DND-41 (cell line): ENCODE results near the gene ERC2.

Source experiments
- ATAC-seq: fragments of 200-7000 bp; cut with Tn5 transposase; 3 replicates; pipeline ENCODE4 v1.9.1; 2021; ENCODE audit warnings: low read depth; ENCODE audit not compliant: insufficient read depth
- DNase-seq: peaks from one replicate; pipeline ENCODE4 v3.0.0-alpha.2; 2020
- H2AFZ ChIP-seq: 2 replicates; pipeline ENCODE4 v1.6.0; 2012; ENCODE audit warnings: low read depth, low read length
- H3K27ac ChIP-seq: 2 replicates; pipeline ENCODE4 v1.5.1; 2012; ENCODE audit warnings: low read length, inconsistent platforms
- H3K27me3 ChIP-seq: fragments of 200-600 bp; sonication (generic); 2 replicates; pipeline ENCODE4 v1.6.0; 2012; ENCODE audit warnings: low read length, mild to moderate bottlenecking, inconsistent platforms; ENCODE audit not compliant: insufficient read depth, poor library complexity
- H3K36me3 ChIP-seq: 2 replicates; pipeline ENCODE4 v1.5.1; 2012; ENCODE audit warnings: low read length, inconsistent platforms; ENCODE audit not compliant: insufficient read depth
- H3K4me1 ChIP-seq: 2 replicates; pipeline ENCODE4 v1.5.1; 2012; ENCODE audit warnings: mild to moderate bottlenecking, low read length; ENCODE audit not compliant: insufficient read depth
- H3K4me2 ChIP-seq: 2 replicates; pipeline ENCODE4 v1.6.0; 2012; ENCODE audit warnings: mild to moderate bottlenecking, moderate library complexity, low read length, inconsistent platforms; ENCODE audit not compliant: insufficient read depth
- H3K4me3 ChIP-seq, 2 experiments: fragments of 200-600 bp in 1 of 2; shearing (Covaris generic) in 1 of 2; 2 replicates each; pipeline ENCODE4 v1.5.1; 2012 to 2016; ENCODE audit warnings: inconsistent platforms in 2 of 2, low read length in 2 of 2, mild to moderate bottlenecking in 2 of 2, low read depth in 1 of 2, moderate library complexity in 1 of 2
- H3K79me2 ChIP-seq: 2 replicates; pipeline ENCODE4 v1.6.0; 2012; ENCODE audit warnings: low read length, inconsistent platforms; ENCODE audit not compliant: insufficient read depth
- H3K9ac ChIP-seq: 2 replicates; pipeline ENCODE4 v1.6.0; 2012; ENCODE audit warnings: low read depth, mild to moderate bottlenecking, inconsistent platforms, low read length, moderate library complexity
- H3K9me3 ChIP-seq: 2 replicates; pipeline ENCODE4 v1.5.1; 2012; ENCODE audit warnings: low read length, moderate library complexity, mild to moderate bottlenecking, inconsistent platforms; ENCODE audit not compliant: insufficient read depth, severe bottlenecking
- H4K20me1 ChIP-seq: 2 replicates; pipeline ENCODE4 v1.6.0; 2012; ENCODE audit warnings: low read length; ENCODE audit not compliant: insufficient read depth
- EZH2 ChIP-seq: IDR thresholded peaks from 3 replicates; pipeline ENCODE4 v1.6.1; 2012; ENCODE audit warnings: borderline replicate concordance, low read depth, mild to moderate bottlenecking, moderate library complexity, low read length, inconsistent platforms; ENCODE audit not compliant: severe bottlenecking
- TF ChIP-seq, protein P1 (sequence below): IDR thresholded peaks from 2 replicates; pipeline ENCODE4 v1.5.1; 2012; ENCODE audit warnings: borderline replicate concordance, low read length, moderate library complexity, mild to moderate bottlenecking; ENCODE audit not compliant: poor library complexity, severe bottlenecking; ENCODE audit errors: extremely low read depth

The ERC2 gene

GRCh38 chr3:55486101-55486856 lies 982.0 kb downstream of the ERC2 start:
- ATAC-seq (no peak), DNase-seq (no peak)
- Histone ChIP-seq H2AFZ (no peak overlapping the region), H3K9me3 (no peaks in the 10 kb centered on the region), H3K79me2 (no peaks in the 10 kb centered on the region), H3K4me3 (no peak overlapping the region), H3K4me2 (no peak overlapping the region), H3K4me1 (no peaks in the 10 kb centered on the region), H4K20me1 (no peaks in the 10 kb centered on the region), H3K27ac (no peak overlapping the region), H3K9ac (no peak overlapping the region), H3K27me3 (no peaks in the 10 kb centered on the region), H3K36me3 (no peaks in the 10 kb centered on the region)
- TF ChIP-seq, protein P1, sequence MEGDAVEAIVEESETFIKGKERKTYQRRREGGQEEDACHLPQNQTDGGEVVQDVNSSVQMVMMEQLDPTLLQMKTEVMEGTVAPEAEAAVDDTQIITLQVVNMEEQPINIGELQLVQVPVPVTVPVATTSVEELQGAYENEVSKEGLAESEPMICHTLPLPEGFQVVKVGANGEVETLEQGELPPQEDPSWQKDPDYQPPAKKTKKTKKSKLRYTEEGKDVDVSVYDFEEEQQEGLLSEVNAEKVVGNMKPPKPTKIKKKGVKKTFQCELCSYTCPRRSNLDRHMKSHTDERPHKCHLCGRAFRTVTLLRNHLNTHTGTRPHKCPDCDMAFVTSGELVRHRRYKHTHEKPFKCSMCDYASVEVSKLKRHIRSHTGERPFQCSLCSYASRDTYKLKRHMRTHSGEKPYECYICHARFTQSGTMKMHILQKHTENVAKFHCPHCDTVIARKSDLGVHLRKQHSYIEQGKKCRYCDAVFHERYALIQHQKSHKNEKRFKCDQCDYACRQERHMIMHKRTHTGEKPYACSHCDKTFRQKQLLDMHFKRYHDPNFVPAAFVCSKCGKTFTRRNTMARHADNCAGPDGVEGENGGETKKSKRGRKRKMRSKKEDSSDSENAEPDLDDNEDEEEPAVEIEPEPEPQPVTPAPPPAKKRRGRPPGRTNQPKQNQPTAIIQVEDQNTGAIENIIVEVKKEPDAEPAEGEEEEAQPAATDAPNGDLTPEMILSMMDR, result no peak
- TF ChIP-seq EZH2, result no peak

- Histone ChIP-seq H3K9me3 (no peaks in the 10 kb centered on the region), H3K4me2 (no peak overlapping the region), H3K79me2 (no peaks in the 10 kb centered on the region), H3K27me3 (no peaks in the 10 kb centered on the region), H2AFZ (no peak overlapping the region), H3K36me3 (no peaks in the 10 kb centered on the region), H3K4me1 (no peaks in the 10 kb centered on the region), H3K4me3 (no peak overlapping the region), H4K20me1 (no peaks in the 10 kb centered on the region), H3K9ac (no peak overlapping the region), H3K27ac (no peak overlapping the region)
- ATAC-seq, result no peak; the same call in 2 of the 3 replicates
- DNase-seq, result no peak
- no peak for TF ChIP-seq EZH2
- TF ChIP-seq, protein P1, result peak; percentile 12
These were observed 983.2 kb downstream of the ERC2 start for GRCh38 chr3:55484801-55485791.

- DNase-seq (no peak), ATAC-seq (no peak)
- no peak overlapping the region for H2AFZ ChIP-seq
These were observed 984.0 kb downstream of the ERC2 start for GRCh38 chr3:55484191-55484689.

More at GRCh38 chr3:55484191-55484689, 984.0 kb downstream of the ERC2 start:
- TF ChIP-seq, protein P1, result no peak
- TF ChIP-seq EZH2, result no peak
- H4K20me1 ChIP-seq, result no peaks in the 10 kb centered on the region
- H3K4me3 ChIP-seq, result no peak overlapping the region
- no peaks in the 10 kb centered on the region for H3K79me2 ChIP-seq
- H3K4me1 ChIP-seq, result no peaks in the 10 kb centered on the region
- no peak overlapping the region for H3K9ac ChIP-seq
- no peaks in the 10 kb centered on the region for H3K9me3 ChIP-seq
- no peaks in the 10 kb centered on the region for H3K36me3 ChIP-seq
- H3K27ac ChIP-seq, result no peak overlapping the region
- H3K4me2 ChIP-seq, result no peak overlapping the region
- H3K27me3 ChIP-seq, result no peaks in the 10 kb centered on the region
